GM12878 (cell line): ENCODE data around the gene ACD. TPM values are rescaled to one million over a fixed set of nuclear protein-coding genes. Genes with fewer than 3 reads are reported as not detected.

Experiments used
- BCL11A ChIP-seq: IDR thresholded peaks from 2 replicates; pipeline ENCODE4 v1.6.1; 2011; ENCODE audit warnings: low read depth, low read length
- CEBPB ChIP-seq, 2 experiments: fragments of 150-350 bp in 1 of 2; IDR thresholded peaks; 2 replicates each; pipeline ENCODE4 v1.6.1; 2012 to 2014; ENCODE audit warnings: low read depth in 2 of 2, low read length in 2 of 2, borderline replicate concordance in 1 of 2, inconsistent platforms in 1 of 2
- CEBPZ ChIP-seq: fragments of 150-350 bp; IDR thresholded peaks from 2 replicates; pipeline ENCODE4 v1.6.1; 2016; ENCODE audit warnings: low read depth, low read length
- ELK1 ChIP-seq: IDR thresholded peaks from 2 replicates; pipeline ENCODE4 v1.6.1; 2012; ENCODE audit warnings: low read depth, low read length, improper control_type of control experiment
- ESRRA ChIP-seq: IDR thresholded peaks from 2 replicates; pipeline ENCODE4 v1.6.1; 2012; ENCODE audit warnings: mild to moderate bottlenecking, low read length, improper control_type of control experiment
- FOS ChIP-seq: IDR thresholded peaks from 3 replicates; pipeline ENCODE4 v1.6.1; 2011; ENCODE audit warnings: borderline replicate concordance; ENCODE audit not compliant: insufficient read length; ENCODE audit errors: extremely low read depth
- NFYB ChIP-seq: IDR thresholded peaks from 2 replicates; pipeline ENCODE4 v1.6.1; 2011; ENCODE audit warnings: low read depth, mild to moderate bottlenecking, low read length, improper control_type of control experiment, moderate library complexity; ENCODE audit not compliant: insufficient read depth
- SMC3 ChIP-seq: IDR thresholded peaks from 2 replicates; pipeline ENCODE4 v1.6.1; 2011; ENCODE audit warnings: low read length, improper control_type of control experiment, borderline replicate concordance
- SREBF2 ChIP-seq: IDR thresholded peaks from 2 replicates; pipeline ENCODE4 v1.6.1; 2012; ENCODE audit warnings: mild to moderate bottlenecking, low read length
- ZBTB33 ChIP-seq: fragments of 450-650 bp; IDR thresholded peaks from 2 replicates; pipeline ENCODE4 v1.6.1; 2017; ENCODE audit warnings: mild to moderate bottlenecking
- ZNF207 ChIP-seq: fragments of 450-650 bp; IDR thresholded peaks from 2 replicates; pipeline ENCODE4 v1.6.1; 2014; ENCODE audit warnings: antibody characterized with exemption, mild to moderate bottlenecking, borderline replicate concordance
- polyA plus RNA-seq, 11 experiments: library from polyadenylated mRNA; depleted of rRNA in 4 of 11; unstranded in 6 of 11; stranded (reverse) in 5 of 11; fragments of >200 nt; fragmentation: Nextera tagmentation in 4 of 11; fragmentation: Illumina TruSeq in 1 of 11; extraction: Ambion mirVana in 4 of 11; extraction: Trizol in 1 of 11; gene quantifications; 1 replicate in 1 of 11; 2 replicates in 10 of 11; pipeline versions ENCODE4 v1.2.1 to v1.2.3, GENCODE V29; 2011 to 2016; ENCODE audit warnings: inconsistent platforms in 2 of 11, missing spikeins in 2 of 11, low read depth in 1 of 11
- total RNA-seq, 4 experiments: library from RNA; depleted of rRNA in 3 of 4; stranded (reverse); fragments of >200 nt in 3 of 4; fragmentation: Illumina TruSeq in 1 of 4; extraction: Trizol in 1 of 4; gene quantifications; 2 replicates each; pipeline versions ENCODE4 v1.2.1 to v1.2.3, GENCODE V29; 2013 to 2021

ACD gene
- total and polyA plus RNA-seq, 10 of the 15 experiments (the other 5 are each of a cell fraction or from before 2014, with no cell fraction given): 2.9 to 46.7 (median 23.9) TPM

- TF ChIP-seq ZBTB33 (no peak), SMC3 (no peak), CEBPB (IDR thresholded peaks at IDR 0.05; ENCODE audit: borderline replicate concordance in 1 of 2, low read depth in 2 of 2, low read length in 2 of 2) (peak in 1 of 2 experiments; percentile 86; a peak in 2 of 4 replicates), ELK1 (no peak), FOS (no peak), BCL11A (no peak), SREBF2 (no peak), ESRRA (no peak), CEBPZ (no peak), ZNF207 (peak; percentile 61; the same call in 1 of the 2 replicates), NFYB (peak; percentile 72)
Observed at GRCh38 chr16:67660564-67661028, 536 bp upstream of the ACD start, which contains the start of gene PARD6A (continued).
